H1 (cell line): ENCODE data around the gene FOXK1. TPM values are rescaled to one million over a fixed set of nuclear protein-coding genes. Genes with fewer than 3 reads are reported as not detected.

ENCODE experiments used
- CTCF ChIA-PET: fragments of 300-600 bp; sonication (Branson Sonifier 250); formaldehyde crosslinking; loops from one replicate; lab custom pipeline; 2021; ENCODE audit not compliant: partially characterized antibody; lab: Charles Lee
- POLR2A ChIA-PET: fragments of 300-600 bp; sonication (Branson Sonifier 250); formaldehyde crosslinking; loops from one replicate; lab custom pipeline; 2021; ENCODE audit warnings: inconsistent platforms; ENCODE audit not compliant: partially characterized antibody; lab: Charles Lee
- DNase-seq, 2 experiments: peaks; one replicate each; pipeline versions ENCODE4 v3.0.0 to v3.0.0-alpha.2; 2010 to 2022; ENCODE audit warnings: low spot score in 2 of 2, low read depth in 1 of 2, mixed read lengths in 1 of 2
- FAIRE-seq: peaks from 2 replicates; lab custom pipeline; 2011; peaks lifted over from hg19 to GRCh38; lab: Jason Lieb, UNC
- H2AFZ ChIP-seq: 2 replicates; pipeline ENCODE4 v1.8.1; 2012; ENCODE audit warnings: low read length, inconsistent platforms
- H2AK5ac ChIP-seq: 2 replicates; pipeline ENCODE4 v1.6.1; 2013; ENCODE audit warnings: low read depth, low read length
- H2BK120ac ChIP-seq: replicated peaks from 2 replicates; pipeline ENCODE3; 2013; ENCODE audit warnings: low read depth, low read length, inconsistent platforms
- H2BK12ac ChIP-seq: 2 replicates; pipeline ENCODE4 v1.6.1; 2013; ENCODE audit warnings: low read depth, low read length
- H2BK15ac ChIP-seq: 2 replicates; pipeline ENCODE4 v1.6.1; 2013; ENCODE audit warnings: low read length
- H2BK20ac ChIP-seq: 2 replicates; pipeline ENCODE4 v1.6.1; 2013; ENCODE audit warnings: low read length
- H2BK5ac ChIP-seq: 2 replicates; pipeline ENCODE4 v1.6.1; 2013; ENCODE audit warnings: low read depth, low read length
- H3K14ac ChIP-seq: 2 replicates; pipeline ENCODE4 v1.6.1; 2013; ENCODE audit warnings: inconsistent platforms; ENCODE audit not compliant: insufficient read length
- H3K18ac ChIP-seq: 2 replicates; pipeline ENCODE4 v1.6.1; 2013; ENCODE audit warnings: low read length; ENCODE audit errors: extremely low read depth
- H3K23ac ChIP-seq: 2 replicates; pipeline ENCODE4 v1.6.1; 2013; ENCODE audit warnings: inconsistent platforms; ENCODE audit not compliant: insufficient read length
- H3K23me2 ChIP-seq: 2 replicates; pipeline ENCODE4 v1.6.1; 2013; ENCODE audit warnings: low read depth, low read length
- H3K27ac ChIP-seq: 2 replicates; pipeline ENCODE4 v1.6.1; 2011; ENCODE audit warnings: low read depth, low read length, inconsistent platforms
- H3K27me3 ChIP-seq, 4 experiments: replicated peaks in 1 of 4; 1 replicate in 1 of 4; 2 replicates in 3 of 4; pipeline versions ENCODE4 v1.6.1 to v1.8.1; 2011 to 2013; ENCODE audit warnings: low read length in 3 of 4, mild to moderate bottlenecking in 3 of 4, inconsistent platforms in 2 of 4, mixed read lengths in 2 of 4, moderate library complexity in 1 of 4; ENCODE audit not compliant: control insufficient read depth in 3 of 4, insufficient read depth in 3 of 4; ENCODE audit errors: extremely low read depth in 1 of 4
- H3K36me3 ChIP-seq, 4 experiments: 2 replicates each; pipeline versions ENCODE4 v1.6.1 to v1.8.1; 2011 to 2013; ENCODE audit warnings: mild to moderate bottlenecking in 4 of 4, low read length in 3 of 4, moderate library complexity in 2 of 4, control low read depth in 1 of 4, inconsistent platforms in 1 of 4; ENCODE audit not compliant: insufficient read depth in 4 of 4, control insufficient read depth in 2 of 4
- H3K4ac ChIP-seq: replicated peaks from 2 replicates; pipeline ENCODE3; 2013; ENCODE audit warnings: low read length, low read depth, mixed read lengths, inconsistent platforms; ENCODE audit not compliant: insufficient read length
- H3K4me1 ChIP-seq, 4 experiments: replicated peaks in 1 of 4; 1 replicate in 1 of 4; 2 replicates in 3 of 4; pipeline versions ENCODE4 v1.6.1 to v1.8.1; 2011 to 2013; ENCODE audit warnings: low read length in 3 of 4, inconsistent platforms in 2 of 4, mixed read lengths in 1 of 4; ENCODE audit not compliant: insufficient read depth in 4 of 4, control insufficient read depth in 3 of 4
- H3K4me2 ChIP-seq, 2 experiments: 2 replicates each; pipeline versions ENCODE4 v1.6.1 to v1.8.1; 2011 to 2013; ENCODE audit warnings: low read depth in 2 of 2, low read length in 2 of 2, control low read depth in 1 of 2, inconsistent platforms in 1 of 2, mild to moderate bottlenecking in 1 of 2; ENCODE audit not compliant: insufficient read depth in 1 of 2
- H3K4me3 ChIP-seq, 4 experiments: fragments of 200-600, 300-600 bp in 1 of 4; sonication (generic), shearing (Covaris generic), sonication (Bioruptor Twin) in 1 of 4; 2 replicates each; pipeline versions ENCODE4 v1.5.1 to v1.8.1; 2011 to 2016; ENCODE audit warnings: low read length in 4 of 4, low read depth in 3 of 4, control low read depth in 2 of 4, inconsistent platforms in 2 of 4, mild to moderate bottlenecking in 2 of 4, mixed read lengths in 1 of 4, moderate library complexity in 1 of 4; ENCODE audit not compliant: insufficient read depth in 2 of 4; ENCODE audit errors: extremely low read depth in 1 of 4
- H3K56ac ChIP-seq: replicated peaks from 2 replicates; pipeline ENCODE3; 2013; ENCODE audit warnings: low read depth, mild to moderate bottlenecking, mixed read lengths, low read length, inconsistent platforms; ENCODE audit not compliant: insufficient read length
- H3K79me1 ChIP-seq: 2 replicates; pipeline ENCODE4 v1.6.1; 2013; ENCODE audit warnings: low read depth, low read length, control low read depth
- H3K79me2 ChIP-seq, 2 experiments: 2 replicates each; pipeline versions ENCODE4 v1.6.1 to v1.8.1; 2012 to 2013; ENCODE audit warnings: low read length in 2 of 2, mild to moderate bottlenecking in 2 of 2, inconsistent platforms in 1 of 2; ENCODE audit not compliant: insufficient read depth in 2 of 2, control insufficient read depth in 1 of 2
- H3K9ac ChIP-seq, 4 experiments: replicated peaks in 1 of 4; 1 replicate in 1 of 4; 2 replicates in 3 of 4; pipeline versions ENCODE4 v1.6.1 to v1.8.1; 2011 to 2013; ENCODE audit warnings: low read depth in 3 of 4, low read length in 3 of 4, control low read depth in 2 of 4, mild to moderate bottlenecking in 2 of 4, moderate library complexity in 2 of 4, inconsistent platforms in 1 of 4; ENCODE audit errors: extremely low read depth in 1 of 4
- H3K9me3 ChIP-seq, 2 experiments: 2 replicates each; pipeline versions ENCODE4 v1.6.1 to v1.8.1; 2012 to 2013; ENCODE audit warnings: mild to moderate bottlenecking in 2 of 2, moderate library complexity in 2 of 2, control low read depth in 1 of 2, inconsistent platforms in 1 of 2, low read depth in 1 of 2, low read length in 1 of 2, mixed read lengths in 1 of 2; ENCODE audit not compliant: insufficient read depth in 2 of 2
- H4K20me1 ChIP-seq, 2 experiments: replicated peaks in 1 of 2; 2 replicates each; pipeline versions ENCODE3 to v1.8.1; 2011 to 2013; ENCODE audit warnings: inconsistent platforms in 2 of 2, low read length in 2 of 2, mild to moderate bottlenecking in 1 of 2; ENCODE audit not compliant: insufficient read depth in 2 of 2, control insufficient read depth in 1 of 2
- H4K5ac ChIP-seq: 2 replicates; pipeline ENCODE4 v1.6.1; 2013; ENCODE audit warnings: low read length, low read depth, mixed read lengths, inconsistent platforms; ENCODE audit not compliant: insufficient read length
- H4K8ac ChIP-seq: 2 replicates; pipeline ENCODE4 v1.8.0; 2013; ENCODE audit warnings: mild to moderate bottlenecking, moderate library complexity, low read length, inconsistent platforms; ENCODE audit not compliant: insufficient read depth; ENCODE audit errors: extremely low read depth
- H4K91ac ChIP-seq: replicated peaks from 2 replicates; pipeline ENCODE3; 2013; ENCODE audit warnings: low read length, mixed read lengths, inconsistent platforms; ENCODE audit not compliant: insufficient read length
- SAP30 ChIP-seq: fragments of 300-600 bp; sonication (generic); IDR thresholded peaks from 2 replicates; pipeline ENCODE4 v1.7.1; 2012; ENCODE audit warnings: low read length, moderate library complexity, mild to moderate bottlenecking, inconsistent platforms; ENCODE audit not compliant: insufficient read depth, insufficient replicate concordance
- WGBS, 2 experiments: shearing (Covaris generic) in 1 of 2; methylation state at CpG; one replicate each; pipeline versions ENCODE4 v1.1.6 to v1.1.7; 2013 to 2015; ENCODE audit warnings: low lambda C conversion rate in 2 of 2, mixed read lengths in 2 of 2, inconsistent platforms in 1 of 2, low coverage in 1 of 2, missing lambda C conversion rate in 1 of 2; ENCODE audit not compliant: insufficient replicate concordance in 2 of 2, insufficient coverage in 1 of 2, insufficient read length in 1 of 2; ENCODE audit errors: extremely low coverage in 1 of 2, missing lambda C conversion rate in 1 of 2; 5-methylcytosine and 5-hydroxymethylcytosine counted together
- polyA plus RNA-seq, 7 experiments: library from polyadenylated mRNA; depleted of rRNA in 3 of 7; stranded (reverse) in 5 of 7; unstranded in 2 of 7; fragments of >200 nt in 5 of 7; fragments of 200-250 nt in 2 of 7; gene quantifications; 1 replicate in 5 of 7; 2 replicates in 1 of 7; 4 replicates in 1 of 7; pipeline versions ENCODE4 v1.2.1 to v1.2.3, GENCODE V29; 2011 to 2013; ENCODE audit warnings: missing spikeins in 2 of 7, mixed read lengths in 2 of 7
- total RNA-seq: library from RNA; stranded (reverse); fragmentation: NEBNext Ultra II Directional; extraction: Animal tissue kit (Norgen Biotek cat#: 25700); gene quantifications from 2 replicates; pipeline ENCODE4 v1.2.1, GENCODE V29; 2021
- TF ChIP-seq, protein P1 (sequence below): IDR thresholded peaks from 2 replicates; pipeline ENCODE4 v1.6.1; 2012; ENCODE audit warnings: inconsistent platforms

FOXK1 gene
- total and polyA plus RNA-seq, 2 of the 8 experiments (the other 6 are each of a cell fraction or from before 2014, with no cell fraction given), result 2.0 to 8.5 TPM

- Histone ChIP-seq H3K79me1 (no peaks in the 10 kb centered on the region), H3K4me3 (no peak overlapping the region), H3K9ac (no peak overlapping the region), H3K23me2 (peaks cover 3% of the 10 kb centered on the region; the same call in 1 of the 2 replicates), H2BK15ac (no peak overlapping the region), H3K9me3 (peaks cover 6 to 30% of the 10 kb centered on the region in 2 experiments; a peak in 3 of 4 replicates), H3K27ac (no peak overlapping the region), H2BK12ac (no peak overlapping the region), H3K56ac (no peak overlapping the region), H4K20me1 (no peaks in the 10 kb centered on the region), H3K18ac (no peak overlapping the region), H2BK5ac (no peak overlapping the region), H2AK5ac (no peak overlapping the region), H2BK120ac (no peak overlapping the region), H2BK20ac (no peak overlapping the region), H4K8ac (no peak overlapping the region), H3K4me2 (no peak overlapping the region), H2AFZ (no peak overlapping the region), H4K91ac (no peak overlapping the region), H3K79me2 (no peaks in the 10 kb centered on the region), H3K4ac (no peak overlapping the region), H3K14ac (no peak overlapping the region), H4K5ac (no peak overlapping the region), H3K27me3 (no peaks in the 10 kb centered on the region; a peak in 3 of 7 replicates), H3K4me1 (no peaks in the 10 kb centered on the region), H3K23ac (no peak overlapping the region), H3K36me3 (no peaks in the 10 kb centered on the region)
- TF ChIP-seq, protein P1, sequence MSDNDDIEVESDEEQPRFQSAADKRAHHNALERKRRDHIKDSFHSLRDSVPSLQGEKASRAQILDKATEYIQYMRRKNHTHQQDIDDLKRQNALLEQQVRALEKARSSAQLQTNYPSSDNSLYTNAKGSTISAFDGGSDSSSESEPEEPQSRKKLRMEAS, result no peak
- TF ChIP-seq SAP30, result no peak
- FAIRE-seq, result no peak
- POLR2A ChIA-PET, result no interaction called here
- 65% methylated on average over 2 of the region's 2 CpGs; no CpG with 5 or more reads in 1 of the 2 experiments for WGBS, 2 experiments
- no peak for DNase-seq
- CTCF ChIA-PET, result interaction anchor here (1.1 kb wide), 1 partner anchor 109 kb away, joined by 3 read pairs; no protein-coding TSS in a partner anchor
These were observed 36.8 kb upstream of the FOXK1 start for GRCh38 chr7:4645246-4645645.
